Astrocyte (in vitro differentiated cells and primary cell): ENCODE measurements around the gene UPF2.

Experiments
- CTCF ChIP-seq: IDR thresholded peaks from 2 replicates; pipeline ENCODE4 v1.5.1; 2011; ENCODE audit warnings: low read depth, mild to moderate bottlenecking, inconsistent platforms, low read length, moderate library complexity; ENCODE audit not compliant: insufficient read depth
- EZH2 ChIP-seq: IDR thresholded peaks from 2 replicates; pipeline ENCODE4 v1.6.1; 2012; ENCODE audit warnings: mild to moderate bottlenecking, low read length, inconsistent platforms; ENCODE audit not compliant: insufficient read depth

GRCh38 chr10:11875494-11876281 lies 166.9 kb downstream of the UPF2 start:
- TF ChIP-seq CTCF (no peak), EZH2 (no peak)
